HFF-Myc (cell line): Measurements from ENCODE around the gene BCL2A1.

ENCODE experiments used
- DNase-seq: peaks from one replicate; pipeline ENCODE4 v3.0.0-alpha.2; 2011; ENCODE audit warnings: low read depth; ENCODE audit errors: extremely low read depth
- H3K4me3 ChIP-seq: replicated peaks from 2 replicates; pipeline ENCODE4 v1.5.1; 2011; ENCODE audit warnings: low read depth, mild to moderate bottlenecking, control low read depth, low read length
- CTCF ChIP-seq: IDR thresholded peaks from 2 replicates; pipeline ENCODE4 v1.5.1; 2012; ENCODE audit warnings: mild to moderate bottlenecking, low read depth, low read length, control low read depth; ENCODE audit errors: missing control alignments

The BCL2A1 gene

GRCh38 chr15:79989183-79989582, 18.2 kb upstream of the BCL2A1 start:
- DNase-seq = no peak
- TF ChIP-seq CTCF = no peak
- no peak overlapping the region for H3K4me3 ChIP-seq

DNA sequence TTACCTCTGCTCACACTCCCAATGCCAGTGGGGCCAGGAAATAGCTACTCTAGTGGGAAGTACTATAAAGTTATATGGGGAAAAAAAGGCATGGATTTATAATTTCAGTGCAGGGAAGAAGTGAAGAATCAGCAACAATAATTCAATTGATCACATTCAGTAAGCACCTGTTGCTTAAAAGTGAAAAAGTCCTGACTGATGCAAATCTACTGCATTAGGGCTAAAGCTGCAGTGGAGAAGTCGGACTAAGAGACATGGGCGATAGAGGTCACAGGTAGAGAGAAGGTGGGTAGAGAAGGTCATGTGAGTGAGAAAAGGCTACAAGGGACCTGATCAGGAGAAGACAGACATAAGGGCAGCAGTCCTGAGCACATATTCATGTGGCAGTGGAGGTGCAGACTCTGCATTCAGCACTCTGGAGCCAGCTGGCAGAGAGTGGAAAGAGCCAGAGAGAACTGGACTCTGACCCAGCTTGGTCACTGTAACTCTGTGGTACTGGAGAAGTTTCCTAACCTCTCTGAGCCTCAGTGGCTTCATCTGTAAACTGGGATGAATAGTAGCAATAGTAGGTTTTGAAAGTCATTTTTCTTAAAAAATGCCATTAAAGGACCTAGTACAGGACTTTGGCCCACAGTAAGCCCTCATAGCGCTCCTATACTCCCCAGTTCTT, 17.6 kb upstream of the BCL2A1 start:
- TF ChIP-seq CTCF = no peak

DNA sequence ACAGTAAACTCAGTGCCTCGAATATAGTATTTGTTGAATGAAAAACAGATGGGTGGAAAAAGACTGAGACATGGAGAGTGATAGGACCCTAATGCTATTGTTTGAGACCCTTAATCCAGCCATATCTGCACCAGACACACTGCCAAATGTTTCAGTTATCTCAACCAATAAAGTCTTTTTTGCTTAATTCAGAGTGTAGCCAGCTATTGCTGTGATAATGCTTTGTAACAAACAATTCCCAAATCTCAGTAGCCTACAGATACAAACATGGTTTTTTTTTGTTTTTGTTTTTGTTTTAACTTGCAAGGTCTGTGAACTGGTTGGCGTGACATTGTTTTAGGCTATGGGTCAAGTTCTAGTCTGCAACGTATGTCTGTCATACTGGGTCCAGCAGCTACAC, 17.0 kb upstream of the BCL2A1 start:
- H3K4me3 ChIP-seq = no peak overlapping the region
- no peak for DNase-seq
- TF ChIP-seq CTCF = no peak

More for the DNA sequence above, 17.6 kb upstream of the BCL2A1 start:
- DNase-seq = no peak
- no peak overlapping the region for H3K4me3 ChIP-seq

DNA sequence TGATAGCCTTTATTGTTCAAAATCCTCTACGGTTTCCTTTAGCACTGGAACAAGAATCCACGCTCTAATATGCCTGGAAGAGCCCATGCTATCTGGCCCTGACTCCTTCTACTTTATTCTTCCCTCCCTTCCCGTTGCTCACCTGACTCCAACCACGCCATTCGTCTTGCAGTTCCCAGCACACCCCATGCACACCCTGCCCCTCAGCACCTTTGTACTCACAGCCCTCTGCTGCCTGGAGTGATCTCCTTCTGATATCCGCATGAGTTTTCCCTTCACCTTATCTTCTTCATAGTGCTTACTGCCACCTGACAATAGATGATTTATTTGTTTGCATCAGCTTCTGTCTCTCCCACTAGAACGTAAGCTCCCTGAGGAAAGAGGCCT, 16.6 kb upstream of the BCL2A1 start:
- DNase-seq = no peak
- TF ChIP-seq CTCF = no peak
- no peak overlapping the region for H3K4me3 ChIP-seq

GRCh38 chr15:79981831-79982455, 10.9 kb upstream of the BCL2A1 start:
- no peak for DNase-seq
- no peak for TF ChIP-seq CTCF
- H3K4me3 ChIP-seq = no peak overlapping the region

DNA sequence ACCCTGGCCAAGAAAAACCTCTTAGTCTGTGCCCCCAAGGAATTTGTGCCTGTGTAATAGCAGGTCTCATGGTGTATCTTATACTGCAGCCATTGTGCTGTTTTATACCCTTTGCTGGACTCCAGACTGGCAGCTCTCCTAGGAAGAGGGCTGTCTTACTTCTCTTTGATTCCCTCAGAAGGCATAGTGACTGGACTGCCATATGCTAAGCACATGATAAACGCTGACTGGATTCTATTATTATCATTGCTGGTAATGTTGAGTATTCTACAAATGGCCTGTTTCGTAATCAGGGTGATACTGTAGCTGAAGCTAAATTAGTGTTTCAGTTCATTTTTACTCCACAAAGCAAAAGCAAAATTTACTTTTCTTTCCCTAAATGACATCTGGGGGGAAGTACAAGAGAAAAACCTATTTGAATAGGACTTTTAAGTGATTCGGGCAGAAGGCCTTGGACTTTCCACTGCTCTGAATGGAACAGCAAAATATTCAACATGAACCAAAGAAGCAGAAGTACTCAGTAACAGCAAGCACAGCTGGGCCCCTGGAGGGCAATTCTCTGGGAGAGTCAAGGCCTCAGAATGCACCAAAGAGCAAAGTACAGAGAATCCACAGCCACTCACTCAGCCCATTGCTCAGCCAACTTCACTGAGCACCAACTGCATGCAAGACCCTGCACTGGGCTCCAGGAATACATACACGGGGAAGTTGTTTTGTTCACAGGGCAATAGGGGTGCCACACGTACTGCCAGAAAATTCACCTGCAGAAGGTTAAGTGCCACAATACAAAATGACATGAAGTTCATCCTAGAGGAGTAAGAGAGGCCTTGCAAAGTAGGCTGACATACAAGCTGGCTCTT, 7.9 kb upstream of the BCL2A1 start:
- no peak for TF ChIP-seq CTCF
- H3K4me3 ChIP-seq = no peak overlapping the region
- no peak for DNase-seq
